HG03520 (cell line): Measurements from ENCODE around the gene LSM3.
A peak's percentile ranks its signal among the peaks of the same experiment; 100 is the strongest.

Experiments used
- ATAC-seq: cut with Tn5 transposase; IDR thresholded peaks from one replicate; pipeline ENCODE4 v1.9.1; 2021; ENCODE audit warnings: mild to moderate bottlenecking, moderate library complexity; ENCODE audit not compliant: unreplicated experiment

LSM3 gene

GRCh38 chr3:14178247-14179113, at the start of gene LSM3, which contains the start of gene XPC:
LSM3 (plus strand) TSS chr3:14178817; CDS start chr3:14178861, 44 bp downstream.
XPC (minus strand) TSS chr3:14178601; CDS start chr3:14178568, 33 bp downstream.
- peak; percentile 83 for ATAC-seq

GRCh38 chr3:14129296-14129695, 49.3 kb upstream of the LSM3 start:
- ATAC-seq, result no peak

DNA sequence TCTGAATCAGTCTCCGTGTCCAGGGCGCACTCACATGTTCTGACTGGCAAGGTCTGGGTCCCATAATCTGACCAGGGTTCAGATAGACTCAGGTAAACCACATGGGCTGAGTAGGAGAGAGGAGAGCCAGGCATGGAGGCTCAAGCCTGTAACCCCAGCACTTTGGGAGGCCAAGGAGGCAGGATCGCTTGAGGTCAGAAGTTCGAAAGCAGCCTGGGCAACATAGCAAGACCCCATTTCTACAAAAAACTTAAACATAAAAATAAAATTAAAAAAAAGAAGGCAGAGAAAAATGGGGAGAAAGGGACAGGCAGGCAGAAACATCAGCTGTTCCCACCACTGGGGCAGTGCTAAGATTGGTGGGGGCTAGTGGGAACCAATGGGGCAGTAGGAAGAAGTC, 48.4 kb upstream of the LSM3 start:
- ATAC-seq, result no peak

GRCh38 chr3:14130707-14131106, 47.9 kb upstream of the LSM3 start:
- no peak for ATAC-seq

DNA sequence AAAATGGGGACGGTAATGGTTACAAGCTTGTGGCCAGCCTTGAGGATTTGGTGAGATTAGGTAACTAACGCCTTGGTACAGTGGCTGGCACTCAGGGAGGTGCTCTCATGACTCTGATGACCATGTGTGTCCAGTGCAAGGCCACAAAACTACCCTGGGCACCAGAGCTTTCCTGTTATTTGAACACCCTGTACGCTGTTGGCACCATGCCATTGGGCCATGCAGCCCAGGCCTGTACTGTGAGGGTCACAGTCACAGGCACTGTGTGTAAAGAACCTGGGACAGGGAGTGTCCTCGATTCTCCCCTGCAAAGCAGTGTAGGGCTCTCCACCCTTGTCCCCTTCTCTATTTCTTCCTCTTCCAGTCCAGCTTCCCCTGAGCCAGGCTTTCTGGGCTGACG, 47.5 kb upstream of the LSM3 start:
- ATAC-seq, result no peak

DNA sequence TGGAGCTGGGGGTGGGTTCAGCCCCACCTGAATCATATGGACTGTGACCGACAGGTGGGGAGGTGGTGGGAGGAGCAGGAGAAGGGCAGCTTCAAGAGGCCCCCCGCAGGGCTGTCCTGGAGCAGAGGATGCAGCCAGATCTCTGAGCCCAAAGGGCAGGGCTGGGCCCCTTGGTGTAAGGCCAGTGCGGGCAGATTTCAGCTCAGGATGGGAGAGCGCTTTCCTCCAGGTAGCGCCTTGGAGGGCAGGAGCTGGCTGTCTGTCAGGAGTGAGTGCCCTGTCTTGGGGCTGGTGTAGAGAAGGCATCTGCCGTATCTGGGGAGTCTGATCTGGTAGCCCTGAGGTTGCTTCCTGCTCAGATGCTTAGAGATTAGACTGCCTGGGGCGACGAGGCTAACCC, 46.5 kb upstream of the LSM3 start:
- ATAC-seq, result no peak

- ATAC-seq, result no peak
Measured at GRCh38 chr3:14132689-14133088, 45.9 kb upstream of the LSM3 start.

- ATAC-seq, result no peak
Measured at GRCh38 chr3:14133188-14133800, 45.3 kb upstream of the LSM3 start.

GRCh38 chr3:14133876-14134275, 44.7 kb upstream of the LSM3 start:
- ATAC-seq, result no peak

DNA sequence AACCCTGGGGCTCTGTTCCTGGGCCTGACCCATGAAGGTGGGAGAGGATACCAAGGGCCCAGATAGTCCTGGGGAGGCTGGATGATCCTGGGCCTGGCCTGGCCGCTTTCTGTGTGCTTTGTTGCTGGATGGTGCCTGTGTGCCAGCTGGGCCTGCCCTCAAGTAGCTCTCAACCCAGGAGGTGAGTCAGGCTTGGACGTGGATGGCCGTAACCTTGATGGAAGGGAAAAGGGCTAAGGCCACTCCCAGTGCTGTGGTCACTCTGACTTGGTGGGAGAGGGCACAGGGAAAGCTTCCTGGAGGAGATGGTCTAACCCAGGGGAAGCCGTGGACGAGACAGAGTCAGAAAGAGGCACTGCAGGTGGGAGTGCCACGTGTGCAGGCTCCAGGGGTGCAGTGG, 44.3 kb upstream of the LSM3 start:
- no peak for ATAC-seq

DNA sequence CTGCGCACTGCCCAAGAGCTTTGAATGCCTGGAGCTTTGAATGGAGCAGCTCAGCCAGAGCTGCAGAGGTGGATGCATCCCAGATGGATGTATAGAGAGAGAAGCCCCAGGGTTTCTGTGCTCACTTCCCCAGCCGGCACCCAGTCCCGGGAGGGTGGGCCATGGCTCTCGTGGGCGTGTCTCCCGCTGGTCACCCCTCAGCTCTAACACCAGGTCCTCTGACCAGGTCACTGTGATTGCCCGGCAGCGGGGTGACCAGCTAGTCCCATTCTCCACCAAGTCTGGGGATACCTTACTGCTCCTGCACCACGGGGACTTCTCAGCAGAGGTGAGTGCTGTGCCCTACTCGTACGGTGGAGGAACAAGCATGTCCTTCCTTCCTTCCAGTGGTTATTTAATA, 43.0 kb upstream of the LSM3 start:
- no peak for ATAC-seq

- no peak for ATAC-seq
Measured at GRCh38 chr3:14137004-14137403, 41.6 kb upstream of the LSM3 start.

DNA sequence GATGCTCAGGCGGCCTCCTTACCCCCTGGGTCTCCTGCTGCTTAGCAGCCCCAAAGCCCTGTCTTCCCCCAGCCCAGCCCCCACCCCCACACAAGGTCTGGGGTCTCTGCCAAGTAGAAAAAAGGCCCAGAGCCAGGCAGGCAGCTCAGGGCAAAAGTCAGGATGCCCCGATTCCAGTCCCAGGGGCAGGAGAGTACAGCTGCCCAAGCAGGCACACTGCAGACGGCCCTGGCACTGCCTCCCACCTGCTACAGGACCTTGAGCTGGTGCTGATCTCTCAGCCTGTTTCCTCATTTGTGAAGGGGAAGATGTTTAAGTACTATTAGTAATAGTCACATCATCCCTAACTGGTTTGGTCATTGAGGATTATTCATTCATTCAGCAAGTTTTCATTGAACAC, 41.2 kb upstream of the LSM3 start:
- no peak for ATAC-seq

DNA sequence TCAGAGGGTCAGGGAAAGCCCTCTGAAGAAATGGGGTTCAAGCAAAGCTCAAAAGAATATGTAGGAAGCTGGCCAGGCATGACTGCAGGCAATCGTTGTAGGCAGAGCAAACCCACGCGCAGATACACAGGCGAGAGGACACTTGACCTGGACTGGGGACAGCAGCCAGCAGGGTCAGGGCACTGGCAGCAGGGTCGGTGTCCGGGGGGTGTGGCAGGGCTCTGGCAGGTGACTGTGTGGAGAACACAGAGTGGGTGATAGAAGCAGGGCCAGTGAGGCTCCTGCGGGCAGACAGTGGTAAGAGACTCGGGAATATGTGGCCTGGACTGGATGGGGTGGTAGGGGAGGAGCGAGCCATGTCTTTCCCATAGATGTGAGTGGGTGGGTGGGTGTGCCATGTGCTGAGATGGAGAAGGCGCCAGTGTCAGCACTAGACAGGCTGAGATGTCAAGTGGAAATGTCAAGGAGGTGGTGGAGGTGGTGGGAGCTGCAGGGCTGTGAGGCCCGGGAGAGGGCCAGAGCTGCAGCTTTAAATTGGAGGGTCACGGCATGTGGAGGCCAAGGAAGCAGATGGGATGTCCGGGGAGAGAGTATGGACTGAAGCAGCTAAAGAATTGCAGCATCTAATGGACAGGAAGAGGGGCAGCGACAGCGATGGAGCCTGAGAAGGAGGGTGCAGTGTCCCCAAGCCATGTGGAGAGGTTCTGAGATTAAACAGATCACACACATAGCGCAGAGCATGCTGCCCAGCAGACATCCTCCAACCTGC, 40.3 kb upstream of the LSM3 start:
- ATAC-seq, result no peak

- ATAC-seq, result no peak
Measured at GRCh38 chr3:14138878-14139655, 39.5 kb upstream of the LSM3 start.

DNA sequence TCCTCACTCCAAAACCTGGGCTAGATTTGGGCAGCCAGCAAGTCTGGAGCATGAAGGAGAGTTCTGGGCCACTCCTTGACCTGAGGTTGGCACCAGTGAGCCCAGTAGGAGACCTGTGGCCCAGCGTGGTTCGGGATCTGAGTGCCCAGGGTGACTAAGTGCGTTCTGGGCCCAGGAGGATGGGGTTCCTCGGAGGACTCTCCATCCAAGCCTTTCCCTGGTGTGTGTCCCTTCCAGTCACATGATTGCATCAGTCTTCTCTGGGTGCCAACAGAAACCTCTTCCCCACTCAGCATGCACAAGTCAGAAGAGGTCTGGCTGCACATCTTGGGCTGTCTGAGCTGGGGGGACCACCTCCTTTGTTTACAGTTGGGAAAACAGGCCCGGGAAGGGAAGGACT, 38.8 kb upstream of the LSM3 start:
- no peak for ATAC-seq

DNA sequence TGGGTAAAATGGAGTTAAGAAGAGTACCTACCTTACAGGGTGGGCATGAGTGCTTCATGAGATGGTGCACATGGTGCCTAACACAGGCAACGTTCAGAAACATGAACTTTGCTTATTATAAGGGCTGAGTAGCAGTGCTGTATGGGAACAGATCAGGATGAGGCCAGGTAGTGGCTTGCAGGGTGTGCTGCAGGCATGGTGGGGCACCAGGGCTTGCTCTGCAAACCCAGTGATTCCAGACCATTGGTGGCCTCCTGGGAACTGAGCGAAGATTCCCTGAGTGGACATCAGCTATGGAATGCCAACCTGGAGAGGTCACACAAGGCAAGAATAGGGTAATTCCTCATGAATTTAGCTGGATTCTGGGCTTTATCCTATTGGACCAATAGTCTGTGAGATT, 37.9 kb upstream of the LSM3 start:
- no peak for ATAC-seq

- ATAC-seq, result no peak
Measured at GRCh38 chr3:14141144-14141543, 37.5 kb upstream of the LSM3 start.

GRCh38 chr3:14141602-14142341, 36.8 kb upstream of the LSM3 start:
- no peak for ATAC-seq

GRCh38 chr3:14142567-14143270, 35.9 kb upstream of the LSM3 start:
- no peak for ATAC-seq
